OCI-LY7 (cell line): Measurements from ENCODE around the gene ZNF831. TPM values are rescaled to one million over a fixed set of nuclear protein-coding genes. Genes with fewer than 3 reads are reported as not detected.

ENCODE experiments used
- BruUV-seq: library from RNA; stranded (reverse); fragments of 400-500 nt; replicated peaks from 2 replicates; lab custom pipeline; 2021; lab: Mats Ljungman, UMichigan
- CTCF ChIA-PET: fragments of 300-600 bp; sonication (Branson Sonifier 250); formaldehyde crosslinking; loops from one replicate; lab custom pipeline; 2022; ENCODE audit warnings: antibody characterized with exemption; ENCODE audit not compliant: unreplicated experiment; lab: Charles Lee
- POLR2A ChIA-PET: fragments of 300-600 bp; sonication (Branson Sonifier 250); formaldehyde crosslinking; loops from one replicate; lab custom pipeline; 2022; ENCODE audit warnings: antibody characterized with exemption; lab: Charles Lee
- DNase-seq: peaks from one replicate; pipeline ENCODE4 v3.0.0-alpha.2; 2015; ENCODE audit warnings: low spot score
- H2AFZ ChIP-seq: fragments of 200-600 bp; sonication (generic), shearing (Covaris generic); 2 replicates; pipeline ENCODE4 v1.6.1; 2014; ENCODE audit warnings: mild to moderate bottlenecking, antibody characterized with exemption, low read length, moderate library complexity
- H3K27ac ChIP-seq: fragments of 200-600 bp; sonication (generic); 2 replicates; pipeline ENCODE4 v1.5.1; 2014; ENCODE audit warnings: mixed run types, low read depth, mild to moderate bottlenecking, moderate library complexity, low read length, inconsistent platforms; ENCODE audit not compliant: poor library complexity, severe bottlenecking
- H3K36me3 ChIP-seq: fragments of 200-600 bp; sonication (generic); 2 replicates; pipeline ENCODE4 v1.6.1; 2014; ENCODE audit warnings: mild to moderate bottlenecking, antibody characterized with exemption, low read length, moderate library complexity, mixed read lengths; ENCODE audit not compliant: insufficient read depth
- H3K4me1 ChIP-seq: fragments of 200-600 bp; sonication (generic); 2 replicates; pipeline ENCODE4 v1.5.1; 2014; ENCODE audit warnings: mild to moderate bottlenecking, low read length; ENCODE audit not compliant: insufficient read depth, poor library complexity, severe bottlenecking
- H3K4me2 ChIP-seq: fragments of 200-600 bp; sonication (generic); 2 replicates; pipeline ENCODE4 v1.6.1; 2014; ENCODE audit warnings: mild to moderate bottlenecking, low read length
- H3K4me3 ChIP-seq: fragments of 200-600 bp; sonication (generic); 2 replicates; pipeline ENCODE4 v1.5.1; 2014; ENCODE audit warnings: mild to moderate bottlenecking, low read depth, low read length; ENCODE audit not compliant: poor library complexity, severe bottlenecking
- H3K79me2 ChIP-seq: fragments of 200-600 bp; sonication (generic); 2 replicates; pipeline ENCODE4 v1.6.1; 2016; ENCODE audit warnings: low read depth, mild to moderate bottlenecking, low read length, moderate library complexity, mixed read lengths; ENCODE audit not compliant: insufficient read depth
- H3K9me2 ChIP-seq: fragments of 200-600 bp; sonication (generic); 2 replicates; pipeline ENCODE4 v1.6.1; 2016; ENCODE audit warnings: mild to moderate bottlenecking, low read length, mixed read lengths; ENCODE audit not compliant: insufficient read depth
- H3K9me3 ChIP-seq: fragments of 200-600 bp; sonication (generic); 2 replicates; pipeline ENCODE4 v1.6.1; 2014; ENCODE audit warnings: mild to moderate bottlenecking, mixed run types, low read length, mixed read lengths
- H4K20me1 ChIP-seq: fragments of 200-600 bp; sonication (generic); 2 replicates; pipeline ENCODE4 v1.6.1; 2014; ENCODE audit warnings: mild to moderate bottlenecking, antibody characterized with exemption, low read length, moderate library complexity, mixed read lengths; ENCODE audit not compliant: insufficient read depth
- EZH2phosphoT487 ChIP-seq: fragments of 200-600 bp; sonication (generic); IDR thresholded peaks from 2 replicates; pipeline ENCODE4 v1.6.1; 2018; ENCODE audit warnings: low read depth, borderline replicate concordance, mild to moderate bottlenecking, mixed run types, antibody characterized with exemption, low read length, moderate library complexity, mixed read lengths
- intact Hi-C: fragments of 100-400 bp; cut with micrococcal nuclease; formaldehyde crosslinking; loops from one replicate; pipeline ENCODE4 v1.10.0; 2022; ENCODE audit not compliant: unreplicated experiment
- total RNA-seq, 2 experiments: library from RNA; depleted of rRNA in 1 of 2; stranded (reverse); fragments of >200 nt in 1 of 2; shearing (Covaris generic) in 1 of 2; gene quantifications; 2 replicates each; pipeline ENCODE4 v1.2.3, GENCODE V29; 2014 to 2022
- TF ChIP-seq, protein P1 (sequence below): fragments of 200-600 bp; sonication (generic); conservative IDR thresholded peaks from 2 replicates; pipeline ENCODE4 v1.5.1; 2014; ENCODE audit warnings: mild to moderate bottlenecking, antibody characterized with exemption, low read length, moderate library complexity, mixed read lengths

ZNF831 gene
- total RNA-seq, 2 experiments from 2014 or later = 5.9 to 6.3 TPM

DNA sequence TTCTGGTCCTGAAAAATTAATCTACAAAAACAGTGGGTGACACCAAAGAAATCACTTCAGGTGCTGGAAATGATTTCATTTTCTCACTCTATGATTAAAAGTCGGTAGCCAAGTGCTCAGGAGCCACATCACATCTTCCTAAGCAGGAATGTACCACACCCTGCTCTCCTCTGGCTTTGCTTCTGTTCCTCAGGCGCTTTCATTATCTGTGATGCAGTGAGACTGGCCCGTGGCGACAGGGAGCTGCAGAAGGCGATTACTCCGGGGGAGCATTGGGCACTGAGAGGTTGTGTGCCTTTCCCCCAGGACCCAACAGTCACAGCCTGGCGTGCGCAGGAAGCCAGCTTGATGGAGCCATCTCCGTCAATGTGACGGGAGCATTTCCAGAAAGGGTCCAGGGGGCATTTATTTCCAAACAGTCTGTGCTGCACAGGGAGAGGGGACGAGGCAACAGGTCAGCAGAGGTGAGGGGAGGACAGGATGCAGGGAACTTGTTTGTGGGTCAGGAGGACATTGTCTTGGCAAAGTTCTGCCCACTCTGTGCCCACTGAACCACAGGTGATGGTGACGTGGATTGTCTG is 5.6 kb upstream of the ZNF831 start:
- DNase-seq = no peak
- Histone ChIP-seq H3K79me2 (no peaks in the 10 kb centered on the region), H3K36me3 (no peaks in the 10 kb centered on the region), H3K4me3 (no peak overlapping the region), H3K4me1 (peaks cover 36% of the 10 kb centered on the region), H3K27ac (no peak overlapping the region), H3K9me2 (no peaks in the 10 kb centered on the region), H3K4me2 (no peak overlapping the region), H3K9me3 (peaks cover 5% of the 10 kb centered on the region; the same call in 1 of the 2 replicates), H2AFZ (no peak overlapping the region), H4K20me1 (no peaks in the 10 kb centered on the region)
- ChIA-PET CTCF (no interaction called here), POLR2A (interaction anchor here (0.7 kb wide), 1 partner anchor 176 kb away, joined by 3 read pairs; no protein-coding TSS in a partner anchor)
- BruUV-seq = no TSS peak
- no peak for TF ChIP-seq EZH2phosphoT487
- TF ChIP-seq, protein P1, sequence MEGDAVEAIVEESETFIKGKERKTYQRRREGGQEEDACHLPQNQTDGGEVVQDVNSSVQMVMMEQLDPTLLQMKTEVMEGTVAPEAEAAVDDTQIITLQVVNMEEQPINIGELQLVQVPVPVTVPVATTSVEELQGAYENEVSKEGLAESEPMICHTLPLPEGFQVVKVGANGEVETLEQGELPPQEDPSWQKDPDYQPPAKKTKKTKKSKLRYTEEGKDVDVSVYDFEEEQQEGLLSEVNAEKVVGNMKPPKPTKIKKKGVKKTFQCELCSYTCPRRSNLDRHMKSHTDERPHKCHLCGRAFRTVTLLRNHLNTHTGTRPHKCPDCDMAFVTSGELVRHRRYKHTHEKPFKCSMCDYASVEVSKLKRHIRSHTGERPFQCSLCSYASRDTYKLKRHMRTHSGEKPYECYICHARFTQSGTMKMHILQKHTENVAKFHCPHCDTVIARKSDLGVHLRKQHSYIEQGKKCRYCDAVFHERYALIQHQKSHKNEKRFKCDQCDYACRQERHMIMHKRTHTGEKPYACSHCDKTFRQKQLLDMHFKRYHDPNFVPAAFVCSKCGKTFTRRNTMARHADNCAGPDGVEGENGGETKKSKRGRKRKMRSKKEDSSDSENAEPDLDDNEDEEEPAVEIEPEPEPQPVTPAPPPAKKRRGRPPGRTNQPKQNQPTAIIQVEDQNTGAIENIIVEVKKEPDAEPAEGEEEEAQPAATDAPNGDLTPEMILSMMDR = no peak
- intact Hi-C loops = no loop called here

DNA sequence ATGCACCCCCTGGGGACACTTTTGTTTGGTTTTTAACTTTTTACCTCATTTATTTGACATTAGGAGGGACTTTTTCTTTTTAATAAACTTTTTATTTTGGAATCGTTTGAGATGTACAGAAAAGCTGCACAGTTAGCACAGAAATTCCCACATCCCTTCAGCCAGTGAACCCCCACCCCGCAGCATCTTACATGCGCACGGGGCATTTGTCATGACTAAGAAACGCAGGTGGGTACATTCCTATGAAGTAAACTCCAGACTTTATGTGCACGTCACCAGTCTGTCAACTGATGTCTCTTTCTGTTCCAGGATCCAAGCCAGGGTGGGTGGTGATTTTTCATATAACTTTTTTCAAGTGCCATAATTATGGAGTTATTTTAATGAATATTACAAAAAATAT is 4.9 kb upstream of the ZNF831 start:
- no peak overlapping the region for H3K4me3 ChIP-seq
- no peaks in the 10 kb centered on the region for H3K79me2 ChIP-seq
- no peaks in the 10 kb centered on the region for H3K9me2 ChIP-seq
- BruUV-seq = no TSS peak
- H3K4me2 ChIP-seq = no peak overlapping the region
- H3K36me3 ChIP-seq = no peaks in the 10 kb centered on the region
- ChIA-PET CTCF (no interaction called here), POLR2A (no interaction called here)
- H3K9me3 ChIP-seq = peaks cover 5% of the 10 kb centered on the region; the same call in 1 of the 2 replicates
- no peaks in the 10 kb centered on the region for H4K20me1 ChIP-seq
- peaks cover 40% of the 10 kb centered on the region for H3K4me1 ChIP-seq
- intact Hi-C loops = no loop called here
- H2AFZ ChIP-seq = no peak overlapping the region
- DNase-seq = no peak
- TF ChIP-seq, protein P1 = no peak
- no peak for TF ChIP-seq EZH2phosphoT487
- H3K27ac ChIP-seq = no peak overlapping the region

DNA sequence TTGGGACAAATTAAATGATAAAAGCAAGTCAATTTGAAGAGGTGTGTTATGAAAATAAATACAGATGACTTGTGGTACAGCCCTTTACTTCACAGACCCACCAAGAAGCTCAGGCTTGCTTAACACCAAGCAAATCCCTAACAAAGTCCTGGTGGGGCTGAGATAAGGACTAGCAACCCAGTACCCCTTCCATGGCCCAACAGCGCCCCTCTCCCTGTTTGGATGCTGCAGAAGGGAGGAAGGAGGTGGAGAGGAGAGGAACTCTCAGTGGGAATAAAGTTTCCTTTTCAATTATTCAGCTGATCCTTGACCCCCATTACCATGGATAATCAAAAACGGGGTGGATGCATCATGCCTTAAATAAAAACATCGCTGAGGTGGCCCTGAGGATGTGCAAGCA is 4.5 kb upstream of the ZNF831 start:
- no TSS peak for BruUV-seq

More for the DNA sequence above, 4.5 kb upstream of the ZNF831 start:
- Histone ChIP-seq H3K79me2 (peaks cover 3% of the 10 kb centered on the region; the same call in 1 of the 2 replicates), H3K4me1 (peaks cover 40% of the 10 kb centered on the region), H2AFZ (no peak overlapping the region), H3K4me3 (no peak overlapping the region), H3K9me3 (peaks cover 5% of the 10 kb centered on the region; the same call in 1 of the 2 replicates), H3K9me2 (no peaks in the 10 kb centered on the region), H4K20me1 (no peaks in the 10 kb centered on the region), H3K27ac (no peak overlapping the region), H3K36me3 (no peaks in the 10 kb centered on the region), H3K4me2 (no peak overlapping the region)
- ChIA-PET CTCF (no interaction called here), POLR2A (no interaction called here)
- intact Hi-C loops = no loop called here
- TF ChIP-seq, protein P1 = no peak; the same call in 1 of the 2 replicates
- no peak for TF ChIP-seq EZH2phosphoT487
- DNase-seq = no peak
